IMR-90 (cell line): Measurements from ENCODE around the gene MYBPH. TPM values are rescaled to one million over a fixed set of nuclear protein-coding genes. Genes with fewer than 3 reads are reported as not detected.

Experiments used
- ATAC-seq: fragments of 200-7000 bp; cut with Tn5 transposase; 2 replicates; pipeline ENCODE4 v1.9.1; 2020; ENCODE audit warnings: low read depth, mild to moderate bottlenecking, moderate library complexity
- BruUV-seq: library from RNA; stranded (reverse); fragments of 400-500 nt; replicated peaks from 2 replicates; lab custom pipeline; 2021; lab: Mats Ljungman, UMichigan
- CTCF ChIA-PET: fragments of 300-600 bp; formaldehyde crosslinking; extraction: SDS; loops from one replicate; lab custom pipeline; 2021; ENCODE audit warnings: antibody characterized with exemption; lab: Yijun Ruan, JAX
- POLR2A ChIA-PET: fragments of 300-600 bp; sonication (Branson Sonifier 250); formaldehyde crosslinking; loops from one replicate; lab custom pipeline; 2022; ENCODE audit warnings: antibody characterized with exemption; ENCODE audit not compliant: unreplicated experiment; lab: Charles Lee
- DNase-seq: peaks from one replicate; pipeline ENCODE4 v3.0.0; 2013
- H2AFZ ChIP-seq: replicated peaks from 2 replicates; pipeline ENCODE3; 2013; ENCODE audit warnings: low read length, mild to moderate bottlenecking; ENCODE audit not compliant: poor library complexity
- H2AK5ac ChIP-seq: 2 replicates; pipeline ENCODE4 v1.6.1; 2013; ENCODE audit warnings: low read depth, low read length, inconsistent platforms
- H2AK9ac ChIP-seq: replicated peaks from 2 replicates; pipeline ENCODE3; 2013; ENCODE audit warnings: mild to moderate bottlenecking, low read depth, low read length, moderate library complexity; ENCODE audit not compliant: poor library complexity
- H2BK120ac ChIP-seq: 2 replicates; pipeline ENCODE4 v1.6.1; 2013; ENCODE audit warnings: low read depth, low read length, inconsistent platforms
- H2BK15ac ChIP-seq: 3 replicates; pipeline ENCODE4 v1.6.1; 2013; ENCODE audit warnings: low read depth, low read length, inconsistent platforms
- H2BK20ac ChIP-seq: 2 replicates; pipeline ENCODE4 v1.6.1; 2013; ENCODE audit warnings: low read depth, mild to moderate bottlenecking, inconsistent platforms, low read length, moderate library complexity
- H2BK5ac ChIP-seq: 2 replicates; pipeline ENCODE4 v1.6.1; 2013; ENCODE audit warnings: mild to moderate bottlenecking, low read depth, low read length, inconsistent platforms; ENCODE audit not compliant: poor library complexity, severe bottlenecking
- H3K14ac ChIP-seq: replicated peaks from 2 replicates; pipeline ENCODE4 v1.6.1; 2013; ENCODE audit warnings: low read depth, low read length, inconsistent platforms
- H3K18ac ChIP-seq: 2 replicates; pipeline ENCODE4 v1.6.1; 2013; ENCODE audit warnings: low read depth, low read length, control low read depth
- H3K23ac ChIP-seq: 2 replicates; pipeline ENCODE4 v1.6.1; 2013; ENCODE audit warnings: low read depth, low read length, inconsistent platforms
- H3K27ac ChIP-seq: 2 replicates; pipeline ENCODE4 v1.5.1; 2013; ENCODE audit warnings: mild to moderate bottlenecking, control low read depth, low read length; ENCODE audit not compliant: insufficient read depth
- H3K27me3 ChIP-seq: 2 replicates; pipeline ENCODE4 v1.6.1; 2013; ENCODE audit warnings: low read length; ENCODE audit not compliant: control insufficient read depth, insufficient read depth
- H3K36me3 ChIP-seq: 2 replicates; pipeline ENCODE4 v1.6.1; 2013; ENCODE audit warnings: low read length, mixed read lengths; ENCODE audit not compliant: control insufficient read depth, insufficient read depth
- H3K4ac ChIP-seq: 2 replicates; pipeline ENCODE4 v1.6.1; 2013; ENCODE audit warnings: low read depth, low read length, inconsistent platforms
- H3K4me1 ChIP-seq: 2 replicates; pipeline ENCODE4 v1.6.1; 2013; ENCODE audit warnings: low read length, mixed read lengths; ENCODE audit not compliant: control insufficient read depth, insufficient read depth
- H3K4me2 ChIP-seq: 2 replicates; pipeline ENCODE4 v1.6.1; 2013; ENCODE audit warnings: low read depth, mild to moderate bottlenecking, control low read depth, low read length, moderate library complexity
- H3K4me3 ChIP-seq: 2 replicates; pipeline ENCODE4 v1.5.1; 2013; ENCODE audit warnings: low read depth, mild to moderate bottlenecking, control low read depth, low read length, moderate library complexity; ENCODE audit not compliant: insufficient read depth
- H3K56ac ChIP-seq: 2 replicates; pipeline ENCODE4 v1.6.1; 2013; ENCODE audit warnings: low read length, inconsistent platforms; ENCODE audit not compliant: insufficient read depth; ENCODE audit errors: extremely low read depth
- H3K79me1 ChIP-seq, 2 experiments: 2 replicates each; pipeline ENCODE4 v1.6.1; 2013; ENCODE audit warnings: low read length in 2 of 2, inconsistent platforms in 1 of 2, low read depth in 1 of 2
- H3K9ac ChIP-seq: 2 replicates; pipeline ENCODE4 v1.6.1; 2013; ENCODE audit warnings: low read depth, low read length, control low read depth
- H3K9me1 ChIP-seq: 2 replicates; pipeline ENCODE4 v1.6.1; 2013; ENCODE audit warnings: low read length, inconsistent platforms; ENCODE audit not compliant: insufficient read depth
- H3K9me3 ChIP-seq: 2 replicates; pipeline ENCODE4 v1.6.1; 2013; ENCODE audit warnings: low read length; ENCODE audit not compliant: control insufficient read depth, insufficient read depth
- H4K20me1 ChIP-seq: 2 replicates; pipeline ENCODE4 v1.6.1; 2013; ENCODE audit warnings: low read length, inconsistent platforms; ENCODE audit not compliant: insufficient read depth
- H4K5ac ChIP-seq: 2 replicates; pipeline ENCODE4 v1.6.1; 2013; ENCODE audit warnings: mild to moderate bottlenecking, low read depth, low read length, control low read depth
- H4K8ac ChIP-seq, 2 experiments: 2 replicates each; pipeline ENCODE4 v1.6.1; 2013; ENCODE audit warnings: low read depth in 2 of 2, low read length in 2 of 2, control low read depth in 1 of 2, inconsistent platforms in 1 of 2
- H4K91ac ChIP-seq: 2 replicates; pipeline ENCODE4 v1.6.1; 2013; ENCODE audit warnings: low read depth, low read length, inconsistent platforms; ENCODE audit not compliant: insufficient read depth
- CHD1 ChIP-seq: IDR thresholded peaks from 2 replicates; pipeline ENCODE4 v1.6.1; 2012; ENCODE audit warnings: low read depth, low read length, improper control_type of control experiment
- RFX5 ChIP-seq: IDR thresholded peaks from 2 replicates; pipeline ENCODE4 v1.8.0; 2012; ENCODE audit warnings: low read depth, mild to moderate bottlenecking, low read length, moderate library complexity
- SMC3 ChIP-seq: fragments of 150-350 bp; IDR thresholded peaks from 2 replicates; pipeline ENCODE4 v1.6.1; 2016; ENCODE audit warnings: low read depth, mild to moderate bottlenecking, antibody characterized with exemption, low read length, moderate library complexity
- WGBS, 2 experiments: methylation state at CpG; one replicate each; pipeline versions ENCODE4 v1.1.5 to v1.1.7; 2013; ENCODE audit warnings: missing lambda C conversion rate in 2 of 2; ENCODE audit not compliant: insufficient read length in 1 of 2; ENCODE audit errors: extremely low coverage in 2 of 2; 5-methylcytosine and 5-hydroxymethylcytosine counted together
- dilution Hi-C: fragments of 300-500 bp; cut with HindIII; formaldehyde crosslinking; loops from one replicate; pipeline ENCODE4 v1.14.3; 2018; ENCODE audit warnings: low sequenced_read_pairs; ENCODE audit not compliant: unreplicated experiment
- in situ Hi-C: fragments of 300-500 bp; cut with MboI; formaldehyde crosslinking; loops from 3 replicates; pipeline ENCODE4 v1.14.3; 2019; ENCODE audit warnings: low sequenced_read_pairs, inconsistent platforms, mixed read lengths
- intact Hi-C: fragments of 100-400 bp; cut with micrococcal nuclease; formaldehyde crosslinking; loops from 2 replicates; pipeline ENCODE4 v1.10.0; 2022
- polyA plus RNA-seq, 3 experiments: library from polyadenylated mRNA; depleted of rRNA; stranded (reverse); fragments of >200 nt; gene quantifications; 2 replicates each; pipeline ENCODE4 v1.2.3, GENCODE V29; 2012; ENCODE audit warnings: low replicate concordance in 1 of 3
- total RNA-seq: library from RNA; depleted of rRNA; stranded (reverse); fragments of >200 nt; gene quantifications from 2 replicates; pipeline ENCODE4 v1.2.3, GENCODE V29; 2012

The MYBPH gene
- total and polyA plus RNA-seq, 2 of the 4 experiments (the other 2 are of a cell fraction), result not detected

- no peak for TF ChIP-seq CHD1
Observed at GRCh38 chr1:203167026-203167912, 8.4 kb downstream of the MYBPH start (continued).

DNA sequence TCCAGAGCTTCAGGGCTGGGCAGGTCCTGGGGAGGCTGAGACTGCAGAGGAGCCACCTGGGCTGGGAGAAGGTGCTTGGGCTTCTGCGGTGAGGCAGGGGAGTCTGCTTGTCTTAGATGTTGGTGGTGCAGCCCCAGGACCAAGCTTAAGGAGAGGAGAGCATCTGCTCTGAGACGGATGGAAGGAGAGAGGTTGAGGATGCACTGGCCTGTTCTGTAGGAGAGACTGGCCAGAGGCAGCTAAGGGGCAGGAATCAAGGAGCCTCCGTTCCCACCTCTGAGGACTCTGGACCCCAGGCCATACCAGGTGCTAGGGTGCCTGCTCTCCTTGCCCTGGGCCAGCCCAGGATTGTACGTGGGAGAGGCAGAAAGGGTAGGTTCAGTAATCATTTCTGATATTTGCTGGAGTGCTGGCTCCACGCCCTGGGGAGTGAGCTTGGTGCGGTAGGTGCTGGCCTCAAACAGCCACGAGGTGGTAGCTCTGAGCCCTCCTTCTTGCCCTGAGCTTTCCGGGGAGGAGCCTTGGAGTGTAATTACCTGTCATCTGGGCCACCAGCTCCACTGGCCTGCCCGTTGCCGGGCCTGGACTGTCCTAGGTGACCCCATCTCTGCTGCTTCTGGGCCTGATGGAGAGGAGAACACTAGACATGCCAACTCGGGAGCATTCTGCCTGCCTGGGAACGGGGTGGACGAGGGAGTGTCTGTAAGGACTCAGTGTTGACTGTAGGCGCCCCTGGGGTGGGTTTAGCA is 9.3 kb downstream of the MYBPH start:
- H4K91ac ChIP-seq, result no peak overlapping the region
- TF ChIP-seq RFX5 (no peak), SMC3 (peak; percentile 10; the same call in 1 of the 2 replicates)
- POLR2A ChIA-PET, result no interaction called here
- no peak overlapping the region for H3K4me2 ChIP-seq
- no peak overlapping the region for H2BK120ac ChIP-seq
- no peak overlapping the region for H3K9ac ChIP-seq
- no peak overlapping the region for H3K14ac ChIP-seq
- H3K56ac ChIP-seq, result no peak overlapping the region
- in situ Hi-C loops, result no loop called here
- no peaks in the 10 kb centered on the region for H3K4me1 ChIP-seq
- no peaks in the 10 kb centered on the region for H3K79me1 ChIP-seq
- H2BK5ac ChIP-seq, result no peak overlapping the region
- H2AK9ac ChIP-seq, result peak overlapping the region; percentile 81
- no peak overlapping the region for H2BK15ac ChIP-seq
- H3K9me3 ChIP-seq, result no peaks in the 10 kb centered on the region
- no peak overlapping the region for H2BK20ac ChIP-seq
- dilution Hi-C loops, result no loop called here
- H4K8ac ChIP-seq, result no peak overlapping the region
- CTCF ChIA-PET, result no interaction called here
- DNase-seq (no peak), ATAC-seq (no peak)
- H4K5ac ChIP-seq, result no peak overlapping the region
- no peaks in the 10 kb centered on the region for H3K36me3 ChIP-seq
- no peaks in the 10 kb centered on the region for H4K20me1 ChIP-seq
- no peak overlapping the region for H3K4me3 ChIP-seq
- H2AFZ ChIP-seq, result no peak overlapping the region
- H3K23ac ChIP-seq, result no peak overlapping the region
- no TSS peak for BruUV-seq
- no peaks in the 10 kb centered on the region for H3K9me1 ChIP-seq
- H3K27me3 ChIP-seq, result peaks cover 26% of the 10 kb centered on the region
- H2AK5ac ChIP-seq, result no peak overlapping the region; the same call in 1 of the 2 replicates
- WGBS, 2 experiments, result 81% methylated on average over 5 of the region's 14 CpGs; no CpG with 5 or more reads in 1 of the 2 experiments
- H3K18ac ChIP-seq, result no peak overlapping the region
- intact Hi-C loops, result no loop called here
- no peak overlapping the region for H3K4ac ChIP-seq
- no peak overlapping the region for H3K27ac ChIP-seq
